HepG2 (cell line): Measurements from ENCODE around the gene E2F1. TPM values are rescaled to one million over a fixed set of nuclear protein-coding genes. Genes with fewer than 3 reads are reported as not detected.
A peak's percentile ranks its signal among the peaks of the same experiment; 100 is the strongest.

Source experiments
- ATAD3A ChIP-seq: sonication (generic); formaldehyde crosslinking; IDR thresholded peaks from 2 replicates; pipeline ENCODE4 v1.4.0; 2020; ENCODE audit warnings: missing genetic modification reagents
- GABPB1 ChIP-seq: IDR thresholded peaks from 2 replicates; pipeline ENCODE4 v1.6.1; 2016; ENCODE audit warnings: mild to moderate bottlenecking, missing genetic modification reagents, moderate library complexity, missing compliant biosample characterization
- HMG20B ChIP-seq: conservative IDR thresholded peaks from 2 replicates; pipeline ENCODE4 v1.6.1; 2016; ENCODE audit warnings: missing genetic modification reagents, missing compliant biosample characterization
- MTA1 ChIP-seq: sonication (generic); formaldehyde crosslinking; IDR thresholded peaks from 2 replicates; pipeline ENCODE4 v1.4.0; 2020; ENCODE audit warnings: missing genetic modification reagents, mild to moderate bottlenecking, borderline replicate concordance
- NCOR1 ChIP-seq: fragments of 200-600 bp; sonication (generic); IDR thresholded peaks from 2 replicates; pipeline ENCODE4 v1.7.0; 2017; ENCODE audit warnings: antibody characterized with exemption, low read length, borderline replicate concordance
- NRL ChIP-seq: sonication (generic); formaldehyde crosslinking; IDR thresholded peaks from 2 replicates; pipeline ENCODE4 v1.5.0; 2020; ENCODE audit warnings: missing genetic modification reagents, mild to moderate bottlenecking, moderate library complexity, borderline replicate concordance
- SIN3A ChIP-seq: IDR thresholded peaks from 2 replicates; pipeline ENCODE4 v1.6.1; 2011; ENCODE audit warnings: low read depth, mild to moderate bottlenecking, control low read depth, low read length, borderline replicate concordance
- SRSF1 ChIP-seq: fragments of 200-400 bp; formaldehyde crosslinking; optimal IDR thresholded peaks from 2 replicates; pipeline ENCODE3; 2017; ENCODE audit warnings: mild to moderate bottlenecking, low read depth, low read length, moderate library complexity
- ZFY ChIP-seq: sonication (generic); formaldehyde crosslinking; IDR thresholded peaks from 2 replicates; pipeline ENCODE4 v1.4.0; 2020; ENCODE audit warnings: missing genetic modification reagents
- ZNF335 ChIP-seq: sonication (generic); formaldehyde crosslinking; IDR thresholded peaks from 2 replicates; pipeline ENCODE4 v1.4.0; 2020; ENCODE audit warnings: missing genetic modification reagents
- ZNF598 ChIP-seq: sonication (generic); formaldehyde crosslinking; IDR thresholded peaks from 2 replicates; pipeline ENCODE4 v1.5.1; 2020; ENCODE audit warnings: mild to moderate bottlenecking, missing genetic modification reagents, borderline replicate concordance
- ZNF782 ChIP-seq: sonication (generic); formaldehyde crosslinking; IDR thresholded peaks from 2 replicates; pipeline ENCODE4 v1.4.0; 2020; ENCODE audit warnings: missing genetic modification reagents, mild to moderate bottlenecking, borderline replicate concordance
- polyA plus RNA-seq, 8 experiments: library from polyadenylated mRNA; depleted of rRNA in 3 of 8; stranded (reverse) in 7 of 8; unstranded in 1 of 8; fragments of >200 nt; fragmentation: Illumina TruSeq in 4 of 8; extraction: Trizol in 4 of 8; gene quantifications; 2 replicates each; pipeline versions ENCODE4 v1.2.1 to v1.2.3, GENCODE V29; 2011 to 2016; ENCODE audit warnings: low read depth in 4 of 8, missing spikeins in 1 of 8, mixed read lengths in 1 of 8; ENCODE audit not compliant: insufficient read depth in 1 of 8
- total RNA-seq, 5 experiments: library from RNA; depleted of rRNA; stranded (reverse); fragments of >200 nt; fragmentation: Illumina TruSeq; extraction: Trizol; gene quantifications; 2 replicates each; pipeline ENCODE4 v1.2.3, GENCODE V29; 2016; ENCODE audit warnings: low read depth in 1 of 5
- TF ChIP-seq, protein P1 (sequence below): IDR thresholded peaks from 2 replicates; pipeline ENCODE4 v1.6.1; 2016; ENCODE audit warnings: low read depth, borderline replicate concordance
- TF ChIP-seq, protein P2 (sequence below): sonication (generic); formaldehyde crosslinking; IDR thresholded peaks from 2 replicates; pipeline ENCODE4 v1.4.0; 2020; ENCODE audit warnings: mild to moderate bottlenecking, missing genetic modification reagents
- TF ChIP-seq, protein P3 (sequence below): sonication (generic); formaldehyde crosslinking; IDR thresholded peaks from 2 replicates; pipeline ENCODE4 v1.8.0; 2022; ENCODE audit warnings: low read depth, missing genetic modification reagents
- TF ChIP-seq, protein P4 (sequence below): sonication (generic); formaldehyde crosslinking; IDR thresholded peaks from 2 replicates; pipeline ENCODE4 v1.8.0; 2022; ENCODE audit warnings: missing genetic modification reagents, mild to moderate bottlenecking, moderate library complexity, borderline replicate concordance
- TF ChIP-seq, protein P5 (sequence below): sonication (generic); formaldehyde crosslinking; IDR thresholded peaks from 2 replicates; pipeline ENCODE4 v1.9.0; 2021; ENCODE audit warnings: missing genetic modification reagents, borderline replicate concordance
- TF ChIP-seq, protein P6 (sequence below): sonication (generic); formaldehyde crosslinking; IDR thresholded peaks from 2 replicates; pipeline ENCODE4 v1.5.0; 2020; ENCODE audit warnings: missing genetic modification reagents

The E2F1 gene
- total and polyA plus RNA-seq, 2 of the 13 experiments (the other 11 are each of a cell fraction or from before 2014, with no cell fraction given): 25.5 to 39.4 TPM

DNA sequence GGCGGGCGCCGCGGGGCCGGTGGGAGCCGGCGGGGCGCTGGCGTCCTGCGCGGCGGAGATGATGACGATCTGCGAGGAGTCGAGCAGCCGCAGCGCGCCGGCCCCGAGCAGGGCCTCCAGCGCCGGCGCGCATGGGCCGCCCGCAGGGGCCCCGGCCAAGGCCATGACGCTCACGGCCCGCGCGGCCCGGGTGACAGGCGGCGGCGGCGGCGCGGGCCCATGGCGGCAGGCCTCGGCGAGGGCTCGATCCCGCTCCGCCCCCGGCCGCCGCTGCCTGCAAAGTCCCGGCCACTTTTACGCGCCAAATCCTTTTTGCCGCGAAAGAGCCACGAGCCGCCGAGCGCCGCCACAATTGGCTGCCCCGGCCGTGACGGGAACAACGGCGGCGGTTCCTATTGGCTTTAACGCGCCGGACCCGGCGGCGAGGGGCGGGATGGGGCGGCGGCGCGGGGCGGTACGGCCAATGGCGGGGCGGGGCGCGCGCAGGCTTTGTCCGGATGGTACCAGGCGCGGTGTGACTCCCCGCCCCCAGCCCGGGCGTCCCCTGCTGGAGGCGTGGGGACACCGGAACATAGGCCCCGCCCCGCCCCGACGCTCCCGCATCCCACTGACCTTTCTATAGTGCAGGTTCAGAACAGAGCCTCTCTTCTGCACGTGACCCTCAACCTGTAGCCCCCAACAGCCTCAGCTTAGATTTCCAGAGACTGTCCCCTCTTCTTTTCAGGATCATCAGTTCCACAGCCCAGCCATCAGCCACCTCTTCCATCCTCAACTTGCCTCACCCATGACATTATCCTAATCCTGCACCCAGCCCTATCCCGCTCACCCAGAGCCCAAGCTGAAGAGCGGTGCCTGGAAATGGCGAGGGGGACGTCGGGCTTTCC, at the start of gene E2F1 (continued):
- no peak; the same call in 1 of the 2 replicates for TF ChIP-seq NRL (CRISPR knock-in tag)
- TF ChIP-seq MTA1 (CRISPR knock-in tag): peak; percentile 80; the same call in 1 of the 2 replicates
- TF ChIP-seq, protein P1, sequence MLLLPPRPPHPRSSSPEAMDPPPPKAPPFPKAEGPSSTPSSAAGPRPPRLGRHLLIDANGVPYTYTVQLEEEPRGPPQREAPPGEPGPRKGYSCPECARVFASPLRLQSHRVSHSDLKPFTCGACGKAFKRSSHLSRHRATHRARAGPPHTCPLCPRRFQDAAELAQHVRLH (CRISPR knock-in tag): 0 out of 2 replicates have a peak, but pooled peaks have one; percentile 55
- TF ChIP-seq SIN3A: peak; percentile 97
- TF ChIP-seq, protein P2, sequence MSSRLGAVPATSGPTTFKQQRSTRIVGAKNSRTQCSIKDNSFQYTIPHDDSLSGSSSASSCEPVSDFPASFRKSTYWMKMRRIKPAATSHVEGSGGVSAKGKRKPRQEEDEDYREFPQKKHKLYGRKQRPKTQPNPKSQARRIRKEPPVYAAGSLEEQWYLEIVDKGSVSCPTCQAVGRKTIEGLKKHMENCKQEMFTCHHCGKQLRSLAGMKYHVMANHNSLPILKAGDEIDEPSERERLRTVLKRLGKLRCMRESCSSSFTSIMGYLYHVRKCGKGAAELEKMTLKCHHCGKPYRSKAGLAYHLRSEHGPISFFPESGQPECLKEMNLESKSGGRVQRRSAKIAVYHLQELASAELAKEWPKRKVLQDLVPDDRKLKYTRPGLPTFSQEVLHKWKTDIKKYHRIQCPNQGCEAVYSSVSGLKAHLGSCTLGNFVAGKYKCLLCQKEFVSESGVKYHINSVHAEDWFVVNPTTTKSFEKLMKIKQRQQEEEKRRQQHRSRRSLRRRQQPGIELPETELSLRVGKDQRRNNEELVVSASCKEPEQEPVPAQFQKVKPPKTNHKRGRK (CRISPR knock-in tag): 0 out of 2 replicates have a peak, but pooled peaks have one; percentile 37
- TF ChIP-seq, protein P3, sequence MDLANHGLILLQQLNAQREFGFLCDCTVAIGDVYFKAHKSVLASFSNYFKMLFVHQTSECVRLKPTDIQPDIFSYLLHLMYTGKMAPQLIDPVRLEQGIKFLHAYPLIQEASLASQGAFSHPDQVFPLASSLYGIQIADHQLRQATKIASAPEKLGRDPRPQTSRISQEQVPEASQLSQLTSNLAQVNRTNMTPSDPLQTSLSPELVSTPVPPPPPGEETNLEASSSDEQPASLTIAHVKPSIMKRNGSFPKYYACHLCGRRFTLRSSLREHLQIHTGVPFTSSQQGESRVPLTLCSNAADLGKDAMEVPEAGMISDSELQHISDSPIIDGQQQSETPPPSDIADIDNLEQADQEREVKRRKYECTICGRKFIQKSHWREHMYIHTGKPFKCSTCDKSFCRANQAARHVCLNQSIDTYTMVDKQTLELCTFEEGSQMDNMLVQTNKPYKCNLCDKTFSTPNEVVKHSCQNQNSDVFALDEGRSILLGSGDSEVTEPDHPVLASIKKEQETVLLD (CRISPR knock-in tag): peak; percentile 90
- no peak for TF ChIP-seq ZNF335 (CRISPR knock-in tag)
- TF ChIP-seq, protein P4, sequence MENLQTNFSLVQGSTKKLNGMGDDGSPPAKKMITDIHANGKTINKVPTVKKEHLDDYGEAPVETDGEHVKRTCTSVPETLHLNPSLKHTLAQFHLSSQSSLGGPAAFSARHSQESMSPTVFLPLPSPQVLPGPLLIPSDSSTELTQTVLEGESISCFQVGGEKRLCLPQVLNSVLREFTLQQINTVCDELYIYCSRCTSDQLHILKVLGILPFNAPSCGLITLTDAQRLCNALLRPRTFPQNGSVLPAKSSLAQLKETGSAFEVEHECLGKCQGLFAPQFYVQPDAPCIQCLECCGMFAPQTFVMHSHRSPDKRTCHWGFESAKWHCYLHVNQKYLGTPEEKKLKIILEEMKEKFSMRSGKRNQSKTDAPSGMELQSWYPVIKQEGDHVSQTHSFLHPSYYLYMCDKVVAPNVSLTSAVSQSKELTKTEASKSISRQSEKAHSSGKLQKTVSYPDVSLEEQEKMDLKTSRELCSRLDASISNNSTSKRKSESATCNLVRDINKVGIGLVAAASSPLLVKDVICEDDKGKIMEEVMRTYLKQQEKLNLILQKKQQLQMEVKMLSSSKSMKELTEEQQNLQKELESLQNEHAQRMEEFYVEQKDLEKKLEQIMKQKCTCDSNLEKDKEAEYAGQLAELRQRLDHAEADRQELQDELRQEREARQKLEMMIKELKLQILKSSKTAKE (CRISPR knock-in tag): peak; percentile 52; the same call in 1 of the 2 replicates
- TF ChIP-seq ZFY (CRISPR knock-in tag): no peak; the same call in none of the 2 replicates
- TF ChIP-seq SRSF1: no peak
- peak; percentile 76 for TF ChIP-seq GABPB1
- TF ChIP-seq ZNF782 (CRISPR knock-in tag): 0 out of 2 replicates have a peak, but pooled peaks have one; percentile 24
- TF ChIP-seq, protein P5, sequence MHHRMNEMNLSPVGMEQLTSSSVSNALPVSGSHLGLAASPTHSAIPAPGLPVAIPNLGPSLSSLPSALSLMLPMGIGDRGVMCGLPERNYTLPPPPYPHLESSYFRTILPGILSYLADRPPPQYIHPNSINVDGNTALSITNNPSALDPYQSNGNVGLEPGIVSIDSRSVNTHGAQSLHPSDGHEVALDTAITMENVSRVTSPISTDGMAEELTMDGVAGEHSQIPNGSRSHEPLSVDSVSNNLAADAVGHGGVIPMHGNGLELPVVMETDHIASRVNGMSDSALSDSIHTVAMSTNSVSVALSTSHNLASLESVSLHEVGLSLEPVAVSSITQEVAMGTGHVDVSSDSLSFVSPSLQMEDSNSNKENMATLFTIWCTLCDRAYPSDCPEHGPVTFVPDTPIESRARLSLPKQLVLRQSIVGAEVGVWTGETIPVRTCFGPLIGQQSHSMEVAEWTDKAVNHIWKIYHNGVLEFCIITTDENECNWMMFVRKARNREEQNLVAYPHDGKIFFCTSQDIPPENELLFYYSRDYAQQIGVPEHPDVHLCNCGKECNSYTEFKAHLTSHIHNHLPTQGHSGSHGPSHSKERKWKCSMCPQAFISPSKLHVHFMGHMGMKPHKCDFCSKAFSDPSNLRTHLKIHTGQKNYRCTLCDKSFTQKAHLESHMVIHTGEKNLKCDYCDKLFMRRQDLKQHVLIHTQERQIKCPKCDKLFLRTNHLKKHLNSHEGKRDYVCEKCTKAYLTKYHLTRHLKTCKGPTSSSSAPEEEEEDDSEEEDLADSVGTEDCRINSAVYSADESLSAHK: 0 out of 2 replicates have a peak, but pooled peaks have one; percentile 76
- 0 out of 2 replicates have a peak, but pooled peaks have one; percentile 29 for TF ChIP-seq HMG20B (CRISPR knock-in tag)
- TF ChIP-seq, protein P6, sequence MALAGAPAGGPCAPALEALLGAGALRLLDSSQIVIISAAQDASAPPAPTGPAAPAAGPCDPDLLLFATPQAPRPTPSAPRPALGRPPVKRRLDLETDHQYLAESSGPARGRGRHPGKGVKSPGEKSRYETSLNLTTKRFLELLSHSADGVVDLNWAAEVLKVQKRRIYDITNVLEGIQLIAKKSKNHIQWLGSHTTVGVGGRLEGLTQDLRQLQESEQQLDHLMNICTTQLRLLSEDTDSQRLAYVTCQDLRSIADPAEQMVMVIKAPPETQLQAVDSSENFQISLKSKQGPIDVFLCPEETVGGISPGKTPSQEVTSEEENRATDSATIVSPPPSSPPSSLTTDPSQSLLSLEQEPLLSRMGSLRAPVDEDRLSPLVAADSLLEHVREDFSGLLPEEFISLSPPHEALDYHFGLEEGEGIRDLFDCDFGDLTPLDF (CRISPR knock-in tag): peak; percentile 99
- TF ChIP-seq ZNF598 (CRISPR knock-in tag): peak; percentile 50; the same call in 1 of the 2 replicates
- no peak for TF ChIP-seq NCOR1
- TF ChIP-seq ATAD3A (CRISPR knock-in tag): no peak
